Loucy (cell line): ENCODE data around the gene ORC6.

Source experiments
- EZH2phosphoT487 ChIP-seq: fragments of 200-600 bp; IDR thresholded peaks from 2 replicates; pipeline ENCODE4 v1.6.1; 2018; ENCODE audit warnings: antibody characterized with exemption, mild to moderate bottlenecking, moderate library complexity, borderline replicate concordance
- TF ChIP-seq, protein P1 (sequence below): fragments of 200-600 bp; sonication (generic); conservative IDR thresholded peaks from 2 replicates; pipeline ENCODE4 v1.5.1; 2014; ENCODE audit warnings: mild to moderate bottlenecking, antibody characterized with exemption, low read length

DNA sequence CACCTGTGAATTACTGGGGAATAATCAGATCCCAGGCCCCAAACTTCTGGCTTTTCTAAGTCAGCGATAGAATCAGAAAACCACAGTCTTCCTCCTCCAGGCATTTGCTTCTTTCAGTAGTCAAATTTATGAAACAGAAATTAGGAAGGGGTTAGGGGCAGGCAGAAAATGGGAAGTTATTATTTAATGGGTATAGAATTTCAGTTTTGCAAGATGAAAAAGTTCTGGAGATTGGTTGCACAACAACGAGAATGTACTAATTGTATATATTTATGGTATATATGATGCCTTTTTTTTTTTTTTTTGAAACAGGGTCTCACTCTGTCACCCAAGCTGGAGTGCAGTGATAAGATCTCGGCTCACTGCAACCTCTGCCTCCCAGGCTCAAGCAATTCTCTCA, 23.5 kb downstream of the ORC6 start:
- TF ChIP-seq, protein P1, sequence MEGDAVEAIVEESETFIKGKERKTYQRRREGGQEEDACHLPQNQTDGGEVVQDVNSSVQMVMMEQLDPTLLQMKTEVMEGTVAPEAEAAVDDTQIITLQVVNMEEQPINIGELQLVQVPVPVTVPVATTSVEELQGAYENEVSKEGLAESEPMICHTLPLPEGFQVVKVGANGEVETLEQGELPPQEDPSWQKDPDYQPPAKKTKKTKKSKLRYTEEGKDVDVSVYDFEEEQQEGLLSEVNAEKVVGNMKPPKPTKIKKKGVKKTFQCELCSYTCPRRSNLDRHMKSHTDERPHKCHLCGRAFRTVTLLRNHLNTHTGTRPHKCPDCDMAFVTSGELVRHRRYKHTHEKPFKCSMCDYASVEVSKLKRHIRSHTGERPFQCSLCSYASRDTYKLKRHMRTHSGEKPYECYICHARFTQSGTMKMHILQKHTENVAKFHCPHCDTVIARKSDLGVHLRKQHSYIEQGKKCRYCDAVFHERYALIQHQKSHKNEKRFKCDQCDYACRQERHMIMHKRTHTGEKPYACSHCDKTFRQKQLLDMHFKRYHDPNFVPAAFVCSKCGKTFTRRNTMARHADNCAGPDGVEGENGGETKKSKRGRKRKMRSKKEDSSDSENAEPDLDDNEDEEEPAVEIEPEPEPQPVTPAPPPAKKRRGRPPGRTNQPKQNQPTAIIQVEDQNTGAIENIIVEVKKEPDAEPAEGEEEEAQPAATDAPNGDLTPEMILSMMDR: no peak
- TF ChIP-seq EZH2phosphoT487: no peak
